HG03575 (cell line): ENCODE data around the gene AIF1L.
"Not testable (repeated sequence)": the region's sequence is repeated elsewhere in the genome, so short reads cannot be mapped to it uniquely, and the experiment has no call there.

Source experiments
- ATAC-seq: cut with Tn5 transposase; IDR thresholded peaks from one replicate; pipeline ENCODE4 v1.9.1; 2021; ENCODE audit not compliant: unreplicated experiment, insufficient number of reproducible peaks, low FRiP score; ENCODE audit errors: extremely low read depth

The AIF1L gene

DNA sequence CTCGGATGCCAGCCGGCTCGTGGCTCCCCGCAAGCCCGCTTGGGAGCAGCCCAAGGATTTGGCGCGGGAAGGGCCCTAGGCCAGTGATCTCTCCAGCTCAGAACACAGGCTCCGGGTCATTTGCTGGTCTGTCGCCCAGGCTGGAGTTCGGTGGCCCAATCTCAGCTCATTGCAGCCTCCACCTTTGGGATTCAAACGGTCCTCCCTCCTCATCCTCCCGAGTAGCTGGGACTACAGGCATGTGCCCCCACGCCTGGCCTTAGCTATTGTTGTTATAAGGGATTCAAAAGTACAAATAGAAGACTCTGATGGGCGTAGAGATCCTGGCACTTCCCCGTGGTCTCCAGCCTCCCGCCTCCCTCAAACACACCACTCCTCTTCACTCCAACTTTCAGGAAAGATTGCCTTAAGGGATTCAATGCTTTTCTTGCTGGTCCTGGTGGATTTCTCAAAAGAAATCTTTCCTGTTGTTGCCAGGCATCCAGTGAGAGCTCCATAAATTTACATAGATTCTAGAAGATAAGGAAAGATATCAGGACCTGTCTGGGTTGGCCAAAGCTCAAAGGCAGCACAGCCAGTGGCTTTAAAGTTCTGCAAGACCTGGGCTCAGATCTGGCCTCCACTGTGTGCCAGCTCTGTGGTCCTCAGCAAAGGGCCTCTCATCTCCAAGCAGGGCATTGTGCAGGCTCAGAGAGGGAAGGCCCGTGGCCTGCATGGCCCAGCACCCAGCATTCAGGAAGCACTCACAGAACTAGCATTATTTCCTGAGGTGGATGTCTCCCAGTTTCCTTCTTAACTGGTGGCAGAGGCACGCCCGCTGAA is 1.0 kb downstream of the AIF1L start:
- ATAC-seq: no peak

GRCh38 chr9:131097948-131098278 is 1.6 kb downstream of the AIF1L start:
- ATAC-seq: no peak

DNA sequence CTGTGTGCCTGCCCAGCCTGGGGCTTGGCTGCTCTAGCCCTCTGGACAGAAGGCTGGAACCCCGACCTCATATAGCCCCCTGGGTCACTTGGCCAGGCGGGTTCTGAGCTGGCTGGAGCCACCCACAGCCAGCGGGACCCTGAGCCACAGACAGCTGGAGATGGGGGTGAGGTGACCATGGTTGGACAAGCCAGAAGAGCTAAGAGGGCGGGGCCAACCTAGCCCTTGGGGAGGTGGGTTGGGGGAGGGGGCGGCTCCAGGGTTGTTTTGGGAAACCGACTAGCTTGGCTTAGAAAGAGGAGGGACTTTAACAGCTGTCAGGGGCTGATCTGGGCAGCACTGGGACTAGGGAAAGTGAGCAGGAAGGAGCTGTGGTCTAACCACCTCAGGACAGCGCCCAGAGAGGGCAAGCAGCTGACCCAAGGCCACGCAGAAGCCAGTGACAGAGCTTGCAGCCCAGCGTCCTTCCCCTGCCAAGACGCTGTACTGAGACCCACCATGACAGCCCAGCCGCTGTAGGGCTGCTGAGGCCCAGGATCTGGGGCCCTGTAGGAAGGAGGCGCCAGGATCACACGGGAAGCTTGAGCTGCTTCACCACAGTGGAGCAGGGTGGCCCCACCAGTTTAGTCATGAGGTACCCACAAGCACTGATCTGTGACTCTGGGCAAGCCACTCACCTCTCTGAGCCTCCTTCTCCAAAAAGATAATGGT is 2.2 kb downstream of the AIF1L start:
- no peak for ATAC-seq

DNA sequence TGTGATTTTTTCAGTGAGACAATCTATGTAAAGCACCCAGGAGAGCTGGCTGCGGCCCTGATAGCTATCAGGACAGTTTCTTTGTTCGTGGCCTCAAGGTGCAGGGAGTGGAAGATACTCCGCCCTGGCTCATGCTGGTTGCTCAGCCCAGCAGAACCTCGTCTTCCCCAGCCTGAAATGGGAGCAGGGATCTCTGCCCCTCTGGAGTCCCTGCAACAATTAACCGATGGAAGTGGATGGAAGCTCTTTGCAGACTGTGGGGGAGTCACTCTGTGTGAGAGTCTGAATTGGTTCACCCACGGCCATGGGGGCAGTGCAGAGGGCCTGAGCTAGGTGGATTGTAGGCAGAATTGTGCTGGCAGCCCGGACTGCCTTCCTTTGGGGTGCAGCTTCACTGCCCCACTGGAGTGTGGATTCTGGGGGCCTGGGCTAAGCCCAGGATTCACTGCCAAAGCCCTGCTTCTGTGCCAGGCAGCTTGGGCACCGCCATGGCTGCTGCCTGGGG is 2.8 kb downstream of the AIF1L start:
- no peak for ATAC-seq

DNA sequence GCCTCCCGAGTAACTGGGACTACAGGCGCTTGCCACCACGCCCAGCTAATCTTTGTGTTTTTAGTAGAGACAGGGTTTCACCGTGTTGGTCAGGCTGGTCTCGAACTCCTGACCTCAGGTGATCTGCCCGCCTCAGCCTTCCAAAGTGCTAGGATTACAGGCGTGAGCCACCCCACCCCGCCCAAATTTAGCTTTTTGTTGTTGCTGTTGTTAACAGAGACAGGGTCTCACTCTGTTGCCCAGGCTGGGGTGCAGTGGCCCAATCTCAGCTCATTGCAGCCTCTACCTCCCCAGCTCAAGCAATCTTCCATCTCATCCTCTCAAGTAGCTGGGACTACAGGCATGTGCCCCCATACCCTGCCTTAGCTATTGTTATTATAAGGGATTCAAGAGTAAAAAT is 3.5 kb downstream of the AIF1L start:
- not testable (repeated sequence) for ATAC-seq

DNA sequence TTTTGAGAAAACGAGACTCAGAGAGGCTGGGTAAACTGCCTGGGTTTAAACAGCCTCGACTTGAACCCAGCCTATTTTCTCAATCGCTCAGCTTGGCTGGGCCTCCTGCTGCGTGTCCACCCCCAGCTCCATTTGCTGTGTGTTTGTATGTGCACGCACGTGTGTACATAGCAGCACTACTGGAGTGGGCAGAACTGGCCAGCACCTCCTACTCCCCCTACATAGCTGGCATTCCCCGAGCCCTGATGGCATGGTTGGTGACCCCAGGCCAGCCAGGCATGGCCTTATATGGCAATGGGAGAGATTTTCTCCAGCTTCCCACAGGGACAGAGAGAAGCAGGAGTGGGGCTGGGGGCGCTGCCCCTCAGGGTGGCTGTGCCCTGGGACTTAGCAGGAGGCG is 4.1 kb downstream of the AIF1L start:
- no peak for ATAC-seq

GRCh38 chr9:131101207-131101964 is 5.1 kb downstream of the AIF1L start:
- no peak for ATAC-seq

DNA sequence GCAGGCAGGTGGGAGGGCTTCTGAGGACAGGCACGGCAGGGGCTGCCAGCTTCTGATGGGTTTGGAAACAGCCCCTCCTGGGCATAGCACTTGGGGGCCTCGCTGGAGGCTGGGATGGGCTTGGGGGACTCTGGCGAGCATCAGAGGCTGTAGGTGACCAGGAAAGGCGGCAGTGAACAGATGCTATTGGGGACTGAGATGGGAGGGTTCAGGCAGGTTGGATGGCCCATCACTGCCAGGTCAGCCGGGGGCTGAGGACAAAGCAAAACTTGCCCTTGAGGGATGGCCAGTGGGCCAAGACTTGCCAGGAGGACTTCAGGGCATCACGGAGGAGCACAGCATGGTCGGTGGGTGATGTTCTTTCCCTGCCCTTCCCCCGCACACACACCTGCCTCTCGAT is 6.7 kb downstream of the AIF1L start:
- no peak for ATAC-seq

DNA sequence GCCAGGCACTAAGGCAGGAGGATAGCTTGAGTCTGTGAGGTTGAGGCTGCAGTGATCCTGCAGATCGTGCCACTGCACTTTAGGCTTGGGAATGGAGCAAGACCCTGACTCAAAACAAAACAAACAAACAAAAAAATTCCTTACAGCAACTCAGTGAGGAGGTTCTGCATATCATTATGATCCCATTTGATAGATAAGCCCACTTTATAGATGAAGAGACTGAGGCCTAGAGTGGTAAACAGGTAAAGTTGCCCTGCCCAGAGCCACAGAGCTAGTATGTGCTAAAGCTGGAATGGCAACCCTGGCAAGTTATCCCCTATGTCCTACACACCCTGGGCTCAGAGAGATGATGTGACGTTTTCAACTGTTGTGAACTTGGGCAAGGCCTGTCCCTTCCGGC is 7.2 kb downstream of the AIF1L start:
- ATAC-seq: no peak

- ATAC-seq: no peak
Measured at GRCh38 chr9:131104016-131104740, 7.8 kb downstream of the AIF1L start.

DNA sequence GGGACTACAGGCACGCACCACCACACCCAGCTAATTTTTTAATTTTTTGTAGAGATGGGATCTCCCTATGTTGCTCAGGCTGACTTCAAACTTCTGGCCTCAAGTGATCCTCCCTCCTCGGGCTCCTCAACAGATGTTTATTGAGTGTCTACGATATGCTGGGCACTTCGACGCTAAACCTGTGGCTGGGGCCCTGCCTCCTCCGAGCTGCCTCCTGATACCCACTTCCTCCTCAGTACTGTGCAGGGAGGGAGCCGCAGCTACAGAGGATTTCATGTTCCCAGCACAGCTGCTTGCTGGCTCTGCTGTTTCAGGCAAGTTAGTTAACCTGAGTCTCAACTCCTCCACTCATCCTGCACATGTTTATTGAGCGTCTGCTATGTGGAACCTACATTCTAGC is 9.6 kb downstream of the AIF1L start:
- ATAC-seq: no peak

- ATAC-seq: no peak
Measured at GRCh38 chr9:131107760-131108159, 11.4 kb downstream of the AIF1L start.

DNA sequence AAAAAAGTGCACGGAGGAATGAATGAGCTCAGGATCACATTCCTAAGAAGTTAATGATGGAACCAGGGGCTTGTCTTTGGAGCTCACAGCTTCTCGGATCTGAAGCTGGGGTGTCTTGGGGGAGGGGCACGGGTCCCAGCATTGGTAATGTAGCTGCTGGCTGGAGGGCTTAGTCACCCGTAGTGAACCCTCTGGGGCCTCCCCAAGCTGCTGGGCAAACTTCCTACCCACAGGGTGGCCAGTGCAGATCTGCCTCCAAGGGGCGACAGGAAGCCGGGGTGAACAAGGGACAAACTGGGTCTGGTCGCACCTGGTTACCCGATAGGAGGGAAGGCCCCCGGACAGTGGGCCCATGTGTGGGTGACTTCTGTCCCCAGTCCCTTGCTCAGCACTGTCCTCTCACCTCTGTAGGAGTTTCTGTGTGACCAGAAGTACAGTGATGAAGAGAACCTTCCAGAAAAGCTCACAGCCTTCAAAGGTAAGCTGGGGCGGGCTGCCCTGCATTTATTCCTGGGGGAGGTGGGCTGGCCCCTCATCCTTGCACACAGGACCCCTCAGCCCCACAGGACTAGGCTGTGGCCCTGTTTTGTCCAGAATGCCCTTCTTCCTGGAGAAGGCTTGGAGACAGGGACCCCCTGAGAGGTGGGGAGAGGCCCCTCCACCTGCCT is 15.0 kb downstream of the AIF1L start:
- ATAC-seq: no peak

DNA sequence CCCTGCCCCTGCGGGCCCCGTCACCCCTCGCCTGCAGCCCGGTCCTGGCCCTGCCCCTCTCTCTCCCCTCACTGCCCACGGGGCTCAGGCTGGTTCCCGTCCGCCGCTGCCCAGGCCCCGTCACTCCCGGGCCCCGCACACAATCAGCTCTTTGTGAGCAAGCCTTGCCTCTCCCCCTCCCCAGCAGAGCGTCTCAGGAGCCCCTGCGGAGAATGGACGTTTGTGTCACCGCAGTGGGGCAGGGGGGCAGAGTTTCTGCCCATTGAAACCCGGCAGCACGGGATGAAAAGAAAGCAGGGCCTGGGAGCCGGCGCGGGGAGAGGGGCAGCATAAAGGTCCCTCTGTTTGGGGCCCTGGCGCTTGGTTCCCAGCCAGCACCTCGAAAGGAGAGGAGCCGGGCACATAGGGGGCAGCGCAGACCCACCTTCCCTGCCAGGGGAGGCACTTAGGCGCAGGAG is 15.6 kb downstream of the AIF1L start:
- ATAC-seq: no peak

DNA sequence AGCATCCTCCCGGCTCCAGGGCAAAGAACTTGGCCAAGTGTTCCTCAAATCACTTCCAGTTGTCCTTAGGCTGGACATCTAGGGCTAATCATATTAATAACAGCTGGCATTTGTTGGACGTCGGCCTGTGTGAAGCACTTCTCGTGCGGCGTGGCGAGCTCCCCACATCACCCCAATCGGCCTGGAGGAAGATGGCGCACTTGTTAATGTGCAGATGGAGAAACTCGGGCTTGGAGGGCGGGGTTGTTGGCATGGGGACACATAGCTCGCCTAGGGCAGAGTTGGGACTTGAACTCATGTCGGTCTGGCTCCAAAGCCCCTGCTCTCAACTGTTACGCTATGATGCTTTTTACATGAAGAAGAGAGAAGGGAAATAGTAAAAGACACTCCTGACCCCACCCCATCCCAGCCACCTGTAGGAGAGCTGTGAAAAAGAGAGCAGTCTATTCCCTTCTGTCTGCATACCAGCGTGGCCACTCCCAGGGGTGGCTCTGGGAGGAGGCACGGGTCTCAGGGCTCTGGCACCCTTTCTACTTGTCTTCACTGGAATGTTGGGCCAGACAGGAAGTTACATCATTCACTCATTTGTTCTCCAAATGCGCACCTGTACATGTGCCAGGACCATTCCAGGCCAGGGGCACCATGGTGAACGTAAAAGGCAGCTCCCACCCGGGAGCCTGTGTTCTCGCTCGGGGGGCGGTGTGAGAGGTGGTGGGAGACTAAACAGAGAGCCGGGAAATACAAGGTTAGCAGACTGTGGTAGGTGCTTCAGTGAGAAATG is 16.2 kb downstream of the AIF1L start:
- ATAC-seq: no peak

DNA sequence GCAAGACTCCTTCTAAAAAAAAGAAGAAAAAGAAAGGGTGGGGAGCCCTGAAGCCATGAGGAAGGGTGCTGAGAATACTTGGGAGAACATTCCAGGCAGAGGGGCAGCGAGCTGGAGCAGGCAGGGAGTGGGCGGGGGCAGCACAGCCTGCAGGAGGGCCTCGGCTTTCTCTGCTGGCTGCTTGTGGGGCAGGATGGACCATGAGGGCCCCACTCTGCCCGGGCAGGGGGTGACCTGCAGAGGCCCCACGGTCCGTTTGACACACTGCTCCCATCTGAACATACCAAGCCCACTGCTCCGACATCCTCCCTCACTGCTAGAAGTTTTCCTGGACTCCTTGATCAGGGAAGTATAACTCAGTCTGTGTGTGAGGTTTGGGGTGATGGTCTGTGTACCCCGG is 17.3 kb downstream of the AIF1L start:
- ATAC-seq: no peak

- no peak for ATAC-seq
Measured at GRCh38 chr9:131114084-131114535, 17.8 kb downstream of the AIF1L start.

DNA sequence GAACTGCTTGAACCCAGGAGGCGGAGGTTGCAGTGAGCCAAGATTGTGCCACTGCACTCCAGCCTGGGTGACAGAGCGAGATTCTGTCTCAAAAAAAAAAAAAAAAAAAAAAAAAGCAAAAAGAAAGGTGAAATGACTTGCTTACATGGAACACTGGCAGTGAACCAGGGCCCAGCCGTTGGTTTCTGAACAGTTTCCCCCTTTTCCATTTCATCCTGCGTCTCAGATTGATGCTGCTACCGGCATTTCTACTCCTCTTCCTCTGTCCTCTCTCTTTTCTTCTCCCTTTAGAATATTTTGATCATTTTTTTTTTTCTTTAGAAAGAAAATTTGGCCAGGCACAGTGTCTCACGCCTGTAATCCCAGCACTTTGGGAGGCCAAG is 19.0 kb downstream of the AIF1L start:
- not testable (repeated sequence) for ATAC-seq
